A549 treated with Hydrocortisone at 1 μM for 4 hours (cell line): ENCODE data around the gene TMEM238. TPM values are rescaled to one million over a fixed set of nuclear protein-coding genes. Genes with fewer than 3 reads are reported as not detected.

Experiments used
- total RNA-seq: library from RNA; stranded (reverse); fragments of 200-300 nt; extraction: Qiagen RNA extraction; gene quantifications from 5 replicates; pipeline ENCODE4 v1.2.3, GENCODE V29; 2022

Gene TMEM238
- 1.4 to 10.5 TPM (median 8.0 TPM) in 5 replicates for total RNA-seq

GRCh38 chr19:55384131-55384919, at the start of gene TMEM238:
Gene TMEM238 (minus strand): TSS chr19:55384292. CDS start chr19:55384259, 33 bp downstream.

GRCh38 chr19:55407550-55407799, 23.4 kb upstream of the TMEM238 start, which contains the start of gene UBE2S:
Gene UBE2S (minus strand): TSS chr19:55407788. CDS start chr19:55407589, 199 bp downstream.

GRCh38 chr19:55385724-55386492, 1.8 kb upstream of the TMEM238 start, which contains the start of gene RPL28:
Gene RPL28 (plus strand): TSS chr19:55385932. CDS start chr19:55386358, 426 bp downstream.

GRCh38 chr19:55376241-55376933, 7.7 kb downstream of the TMEM238 start, which contains the start of gene TMEM190:
Gene TMEM190 (plus strand): TSS chr19:55376826. CDS start chr19:55376854, 28 bp downstream.

GRCh38 chr19:55370305-55370988, 13.6 kb downstream of the TMEM238 start, which contains the start of gene IL11:
Gene IL11 (minus strand): TSS chr19:55370463. CDS start chr19:55370310, 153 bp downstream.

GRCh38 chr19:55362990-55363716, 20.9 kb downstream of the TMEM238 start, which contains the start of gene GARIN5B:
Gene GARIN5B (minus strand): TSS chr19:55363260. CDS start chr19:55363066, 194 bp downstream.

GRCh38 chr19:55354698-55355212, 29.3 kb downstream of the TMEM238 start, which contains the start of gene COX6B2:
Gene COX6B2 (minus strand): TSS chr19:55354719. CDS start chr19:55354521, 198 bp downstream.

GRCh38 chr19:55339105-55339888, 44.8 kb downstream of the TMEM238 start, which contains the start of gene KMT5C:
Gene KMT5C (plus strand): TSS chr19:55339876. CDS start chr19:55341937, 2,061 bp downstream.

Other genes with a start within 250 kb of the TMEM238 start
- gene TNNT1, start 235.1 kb downstream of the TMEM238 start, total RNA-seq: 108 to 144 TPM (median 132 TPM) in 5 replicates
- gene TNNI3, start 226.6 kb downstream of the TMEM238 start, total RNA-seq: 4.8 to 7.9 TPM (median 7.6 TPM) in 5 replicates
- gene DNAAF3, start 217.7 kb downstream of the TMEM238 start, total RNA-seq: 5.2 to 6.4 TPM (median 5.6 TPM) in 5 replicates
- gene SYT5, start 204.0 kb downstream of the TMEM238 start, total RNA-seq: 3.0 to 4.8 TPM (median 4.3 TPM) in 5 replicates
- gene PTPRH, start 174.8 kb downstream of the TMEM238 start, total RNA-seq: 3.1 to 5.8 TPM (median 4.0 TPM) in 5 replicates
- 2.7 to 4.2 TPM (median 3.9 TPM) in 5 replicates for gene TMEM86B, start 155.5 kb downstream of the TMEM238 start, total RNA-seq
- gene PPP6R1, start 125.3 kb downstream of the TMEM238 start, total RNA-seq: 93.5 to 110 TPM (median 107 TPM) in 5 replicates
- gene HSPBP1, start 104.2 kb downstream of the TMEM238 start, total RNA-seq: 118 to 141 TPM (median 133 TPM) in 5 replicates
- gene BRSK1, start 100.3 kb downstream of the TMEM238 start, total RNA-seq: 2.4 to 3.6 TPM (median 3.1 TPM) in 5 replicates
- gene TMEM150B, start 59.0 kb downstream of the TMEM238 start, total RNA-seq: 0.20 TPM in 1 of 5 replicates, not detected in the others
- 4.5 to 6.4 TPM (median 5.2 TPM) in 5 replicates for gene KMT5C, start 44.4 kb downstream of the TMEM238 start, total RNA-seq
- 0.56 to 0.99 TPM (median 0.66 TPM) in 5 replicates for gene COX6B2, start 29.6 kb downstream of the TMEM238 start, total RNA-seq
- 0.06 to 0.20 TPM (median 0.10 TPM) in 5 replicates for gene GARIN5B, start 21.0 kb downstream of the TMEM238 start, total RNA-seq
- gene IL11, start 13.8 kb downstream of the TMEM238 start, total RNA-seq: 11.8 to 15.1 TPM (median 12.3 TPM) in 5 replicates
- 1.1 to 2.0 TPM (median 1.4 TPM) in 5 replicates for gene TMEM190, start 7.5 kb downstream of the TMEM238 start, total RNA-seq
- gene RPL28, start 1.6 kb upstream of the TMEM238 start, total RNA-seq: 2,211 to 2,788 TPM (median 2,598 TPM) in 5 replicates
- gene UBE2S, start 23.5 kb upstream of the TMEM238 start, total RNA-seq: 244 to 439 TPM (median 386 TPM) in 5 replicates
- gene SHISA7, start 59.0 kb upstream of the TMEM238 start, total RNA-seq: not detected in 5 replicates
- 50.1 to 63.3 TPM (median 58.1 TPM) in 5 replicates for gene ISOC2, start 77.3 kb upstream of the TMEM238 start, total RNA-seq
- not detected in 5 replicates for gene C19orf85, start 80.5 kb upstream of the TMEM238 start, total RNA-seq
- 5.2 to 9.1 TPM (median 6.3 TPM) in 5 replicates for gene ZNF628, start 92.3 kb upstream of the TMEM238 start, total RNA-seq
- gene NAT14, start 100.9 kb upstream of the TMEM238 start, total RNA-seq: 31.4 to 58.8 TPM (median 53.6 TPM) in 5 replicates
- 0.34 to 1.2 TPM (median 0.77 TPM) in 5 replicates for gene SSC5D, start 104.1 kb upstream of the TMEM238 start, total RNA-seq
- 1.6 to 2.3 TPM (median 2.1 TPM) in 5 replicates for gene SBK2, start 152.8 kb upstream of the TMEM238 start, total RNA-seq
- 1.5 to 2.4 TPM (median 1.7 TPM) in 5 replicates for gene SBK3, start 161.3 kb upstream of the TMEM238 start, total RNA-seq
- 19.9 to 35.0 TPM (median 29.6 TPM) in 5 replicates for gene ZNF579, start 196.6 kb upstream of the TMEM238 start, total RNA-seq
- gene FIZ1, start 215.2 kb upstream of the TMEM238 start, total RNA-seq: 18.6 to 24.5 TPM (median 24.2 TPM) in 5 replicates
- 11.2 to 18.9 TPM (median 16.4 TPM) in 5 replicates for gene ZNF524, start 216.0 kb upstream of the TMEM238 start, total RNA-seq
- gene ZNF865, start 221.4 kb upstream of the TMEM238 start, total RNA-seq: 7.2 to 12.0 TPM (median 10.9 TPM) in 5 replicates
- gene ZNF784, start 240.3 kb upstream of the TMEM238 start, total RNA-seq: 4.6 to 6.1 TPM (median 5.4 TPM) in 5 replicates